Measurements from ENCODE around the gene PRR23C. TPM values are rescaled to one million over a fixed set of nuclear protein-coding genes. Genes with fewer than 3 reads are reported as not detected.

Gene PRR23C
- total RNA-seq, 1 donor from 2014 or later = not detected

- Histone ChIP-seq H3K27me3 (ENCODE audit: control insufficient read depth in 3 of 3, insufficient read depth in 3 of 3, low read length in 3 of 3) (no peaks in the 10 kb centered on the region), H3K27ac (ENCODE audit: low read depth, low read length) (no peak overlapping the region), H3K36me3 (ENCODE audit: control insufficient read depth in 3 of 3, insufficient read depth in 3 of 3, low read length in 3 of 3) (no peaks in the 10 kb centered on the region), H3K4me3 (ENCODE audit: low read length in 3 of 3) (no peak overlapping the region), H3K9ac (ENCODE audit: low read depth in 1 of 3, low read length in 3 of 3) (no peak overlapping the region), H3K9me3 (ENCODE audit: control insufficient read depth in 3 of 3, low read length in 3 of 3) (no peaks in the 10 kb centered on the region), H3K4me1 (ENCODE audit: control insufficient read depth in 3 of 3, insufficient read depth in 3 of 3, low read length in 3 of 3) (no peaks in the 10 kb centered on the region)
These were observed 49.0 kb downstream of the PRR23C start for GRCh38 chr3:138995706-138996105.

Other genes starting within 250 kb of the PRR23C start
- gene PIK3CB, start 210.0 kb downstream of the PRR23C start, total RNA-seq = 16.2 TPM
- not detected for gene FOXL2, start 97.8 kb downstream of the PRR23C start, total RNA-seq
- not detected for gene FOXL2NB, start 97.7 kb downstream of the PRR23C start, total RNA-seq
- gene PRR23A, start 38.6 kb downstream of the PRR23C start, total RNA-seq = not detected
- gene PRR23B, start 24.0 kb downstream of the PRR23C start, total RNA-seq = not detected

Measured in skeletal muscle tissue (tissue), 4 donors.